ENCODE results near the gene PPP1R12A.

DNA sequence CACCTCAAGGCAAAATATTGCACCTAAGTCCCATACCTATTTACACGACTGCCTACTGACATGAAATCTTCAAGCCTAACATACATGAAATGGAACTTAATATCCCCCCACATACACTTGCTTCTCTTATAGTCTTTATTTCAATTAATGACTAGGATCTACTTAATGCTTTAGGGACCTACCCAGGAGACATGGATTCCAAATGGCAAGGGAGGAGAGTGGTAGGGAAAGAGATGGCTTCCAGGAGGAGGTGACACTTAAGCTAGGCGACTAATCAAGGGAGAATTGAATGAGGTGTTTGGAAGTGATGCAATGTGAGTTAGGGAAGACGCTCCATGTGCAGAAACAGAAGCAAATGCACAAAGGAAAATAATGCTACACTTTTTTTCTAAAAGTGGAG is 9.7 kb upstream of the PPP1R12A start:
- TF ChIP-seq, protein P1, sequence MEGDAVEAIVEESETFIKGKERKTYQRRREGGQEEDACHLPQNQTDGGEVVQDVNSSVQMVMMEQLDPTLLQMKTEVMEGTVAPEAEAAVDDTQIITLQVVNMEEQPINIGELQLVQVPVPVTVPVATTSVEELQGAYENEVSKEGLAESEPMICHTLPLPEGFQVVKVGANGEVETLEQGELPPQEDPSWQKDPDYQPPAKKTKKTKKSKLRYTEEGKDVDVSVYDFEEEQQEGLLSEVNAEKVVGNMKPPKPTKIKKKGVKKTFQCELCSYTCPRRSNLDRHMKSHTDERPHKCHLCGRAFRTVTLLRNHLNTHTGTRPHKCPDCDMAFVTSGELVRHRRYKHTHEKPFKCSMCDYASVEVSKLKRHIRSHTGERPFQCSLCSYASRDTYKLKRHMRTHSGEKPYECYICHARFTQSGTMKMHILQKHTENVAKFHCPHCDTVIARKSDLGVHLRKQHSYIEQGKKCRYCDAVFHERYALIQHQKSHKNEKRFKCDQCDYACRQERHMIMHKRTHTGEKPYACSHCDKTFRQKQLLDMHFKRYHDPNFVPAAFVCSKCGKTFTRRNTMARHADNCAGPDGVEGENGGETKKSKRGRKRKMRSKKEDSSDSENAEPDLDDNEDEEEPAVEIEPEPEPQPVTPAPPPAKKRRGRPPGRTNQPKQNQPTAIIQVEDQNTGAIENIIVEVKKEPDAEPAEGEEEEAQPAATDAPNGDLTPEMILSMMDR (IDR thresholded peaks at IDR 0.05; ENCODE audit: insufficient read depth, low read length): no peak
- no peak for TF ChIP-seq GABPA (IDR thresholded peaks at IDR 0.05; ENCODE audit: low read depth)
- TF ChIP-seq, protein P2, sequence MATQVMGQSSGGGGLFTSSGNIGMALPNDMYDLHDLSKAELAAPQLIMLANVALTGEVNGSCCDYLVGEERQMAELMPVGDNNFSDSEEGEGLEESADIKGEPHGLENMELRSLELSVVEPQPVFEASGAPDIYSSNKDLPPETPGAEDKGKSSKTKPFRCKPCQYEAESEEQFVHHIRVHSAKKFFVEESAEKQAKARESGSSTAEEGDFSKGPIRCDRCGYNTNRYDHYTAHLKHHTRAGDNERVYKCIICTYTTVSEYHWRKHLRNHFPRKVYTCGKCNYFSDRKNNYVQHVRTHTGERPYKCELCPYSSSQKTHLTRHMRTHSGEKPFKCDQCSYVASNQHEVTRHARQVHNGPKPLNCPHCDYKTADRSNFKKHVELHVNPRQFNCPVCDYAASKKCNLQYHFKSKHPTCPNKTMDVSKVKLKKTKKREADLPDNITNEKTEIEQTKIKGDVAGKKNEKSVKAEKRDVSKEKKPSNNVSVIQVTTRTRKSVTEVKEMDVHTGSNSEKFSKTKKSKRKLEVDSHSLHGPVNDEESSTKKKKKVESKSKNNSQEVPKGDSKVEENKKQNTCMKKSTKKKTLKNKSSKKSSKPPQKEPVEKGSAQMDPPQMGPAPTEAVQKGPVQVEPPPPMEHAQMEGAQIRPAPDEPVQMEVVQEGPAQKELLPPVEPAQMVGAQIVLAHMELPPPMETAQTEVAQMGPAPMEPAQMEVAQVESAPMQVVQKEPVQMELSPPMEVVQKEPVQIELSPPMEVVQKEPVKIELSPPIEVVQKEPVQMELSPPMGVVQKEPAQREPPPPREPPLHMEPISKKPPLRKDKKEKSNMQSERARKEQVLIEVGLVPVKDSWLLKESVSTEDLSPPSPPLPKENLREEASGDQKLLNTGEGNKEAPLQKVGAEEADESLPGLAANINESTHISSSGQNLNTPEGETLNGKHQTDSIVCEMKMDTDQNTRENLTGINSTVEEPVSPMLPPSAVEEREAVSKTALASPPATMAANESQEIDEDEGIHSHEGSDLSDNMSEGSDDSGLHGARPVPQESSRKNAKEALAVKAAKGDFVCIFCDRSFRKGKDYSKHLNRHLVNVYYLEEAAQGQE (IDR thresholded peaks at IDR 0.05; ENCODE audit: insufficient replicate concordance, low read depth): no peak
- no peak for TF ChIP-seq POLR2AphosphoS5 (IDR thresholded peaks at IDR 0.05; ENCODE audit: low read depth)
- TF ChIP-seq SPI1 (IDR thresholded peaks at IDR 0.05; ENCODE audit: borderline replicate concordance, low read depth): no peak

Measured in HL-60 (cell line).